DOHH2 (cell line): ENCODE data around the gene GDPD2.

Experiments
- CTCF ChIP-seq: fragments of 200-600 bp; sonication (generic); IDR thresholded peaks from one replicate; pipeline ENCODE4 v1.5.1; 2014; ENCODE audit warnings: antibody characterized with exemption, mild to moderate bottlenecking, low read depth, low read length; ENCODE audit not compliant: poor library complexity, severe bottlenecking
- EZH2phosphoT487 ChIP-seq: fragments of 200-600 bp; sonication (generic); IDR thresholded peaks from 2 replicates; pipeline ENCODE4 v1.6.1; 2017; ENCODE audit warnings: borderline replicate concordance, mild to moderate bottlenecking, antibody characterized with exemption, low read length, moderate library complexity, mixed read lengths

GRCh38 chrX:70479922-70480659, 57.0 kb downstream of the GDPD2 start:
- TF ChIP-seq CTCF (no peak), EZH2phosphoT487 (no peak)
